Smooth muscle cell (in vitro differentiated cells): ENCODE results near the gene POLA2. TPM values are rescaled to one million over a fixed set of nuclear protein-coding genes. Genes with fewer than 3 reads are reported as not detected.

ENCODE experiments used
- DNase-seq: peaks from one replicate; lab custom pipeline; 2025; ENCODE audit not compliant: unreplicated experiment; lab: John Stamatoyannopoulos, UW
- H2AFZ ChIP-seq: fragments of 200-600 bp; sonication (generic); 2 replicates; pipeline ENCODE4 v1.6.0; 2016; ENCODE audit warnings: antibody characterized with exemption, low read depth, mild to moderate bottlenecking
- H3F3A ChIP-seq: fragments of 200-600 bp; sonication (generic); 2 replicates; pipeline ENCODE4 v1.6.0; 2017; ENCODE audit warnings: antibody characterized with exemption, low read depth
- H3K27ac ChIP-seq: fragments of 200-600 bp; sonication (generic); 2 replicates; pipeline ENCODE4 v1.5.1; 2016; ENCODE audit warnings: low read depth, mild to moderate bottlenecking
- H3K27me3 ChIP-seq: fragments of 200-600 bp; sonication (generic); 2 replicates; pipeline ENCODE4 v1.6.1; 2016; ENCODE audit warnings: low read depth, mild to moderate bottlenecking
- H3K36me3 ChIP-seq: fragments of 200-600 bp; sonication (generic); 2 replicates; pipeline ENCODE4 v1.5.1; 2016; ENCODE audit warnings: low read depth
- H3K4me1 ChIP-seq: fragments of 200-600 bp; sonication (generic); 2 replicates; pipeline ENCODE4 v1.5.1; 2016; ENCODE audit warnings: low read depth
- H3K4me2 ChIP-seq: fragments of 200-600 bp; sonication (generic); 2 replicates; pipeline ENCODE4 v1.6.0; 2016; ENCODE audit warnings: mild to moderate bottlenecking
- H3K4me3 ChIP-seq: fragments of 200-600 bp; sonication (generic); 2 replicates; pipeline ENCODE4 v1.5.1; 2016; ENCODE audit warnings: mild to moderate bottlenecking
- H3K79me2 ChIP-seq: fragments of 200-600 bp; sonication (generic); 2 replicates; pipeline ENCODE4 v1.6.0; 2016; ENCODE audit warnings: low read depth, mild to moderate bottlenecking
- H3K9ac ChIP-seq: fragments of 200-600 bp; sonication (generic); 2 replicates; pipeline ENCODE4 v1.6.0; 2016; ENCODE audit warnings: low read depth
- H3K9me3 ChIP-seq: fragments of 200-600 bp; sonication (generic); replicated peaks from 2 replicates; pipeline ENCODE4 v1.5.1; 2016; ENCODE audit warnings: low read depth
- H4K20me1 ChIP-seq: fragments of 200-600 bp; sonication (generic); 2 replicates; pipeline ENCODE4 v1.6.0; 2016; ENCODE audit warnings: low read depth
- CTCF ChIP-seq: fragments of 200-600 bp; sonication (generic); IDR thresholded peaks from 2 replicates; pipeline ENCODE4 v1.5.1; 2017; ENCODE audit warnings: borderline replicate concordance, mild to moderate bottlenecking, antibody characterized with exemption; ENCODE audit not compliant: insufficient read depth, poor library complexity, severe bottlenecking
- WGBS: methylation state at CpG from one replicate; pipeline ENCODE4 v1.1.7; 2016; ENCODE audit warnings: low lambda C conversion rate; 5-methylcytosine and 5-hydroxymethylcytosine counted together
- polyA plus RNA-seq: library from polyadenylated mRNA; unstranded; fragments of >200 nt; fragmentation: Nextera tagmentation; extraction: Ambion mirVana; gene quantifications from 2 replicates; pipeline ENCODE4 v1.2.1, GENCODE V29; 2016
- total RNA-seq: library from RNA; depleted of rRNA; stranded (reverse); fragments of >200 nt; gene quantifications from 2 replicates; pipeline ENCODE4 v1.2.3, GENCODE V29; 2014

The POLA2 gene
- total and polyA plus RNA-seq, 2 experiments from 2014 or later: 2.5 to 8.4 TPM

- Histone ChIP-seq H3K9ac (no peak overlapping the region), H3K4me2 (no peak overlapping the region), H3F3A (no peaks in the 10 kb centered on the region), H3K36me3 (no peaks in the 10 kb centered on the region), H3K27me3 (no peaks in the 10 kb centered on the region), H3K4me1 (peaks cover 15% of the 10 kb centered on the region), H3K9me3 (no peaks in the 10 kb centered on the region), H2AFZ (no peak overlapping the region), H3K79me2 (no peaks in the 10 kb centered on the region), H3K4me3 (no peak overlapping the region), H4K20me1 (no peaks in the 10 kb centered on the region), H3K27ac (peak overlapping the region; percentile 31)
- 60% methylated on average over 17 of the region's 17 CpGs for WGBS
- no peak for TF ChIP-seq CTCF
- DNase-seq: no peak
Observed at GRCh38 chr11:65305501-65306268, 43.9 kb downstream of the POLA2 start.

GRCh38 chr11:65307298-65308229 lies 45.8 kb downstream of the POLA2 start:
- Histone ChIP-seq H3F3A (no peaks in the 10 kb centered on the region), H2AFZ (no peak overlapping the region), H3K4me3 (no peak overlapping the region), H3K4me2 (no peak overlapping the region), H3K27me3 (no peaks in the 10 kb centered on the region), H3K36me3 (no peaks in the 10 kb centered on the region), H3K9me3 (no peaks in the 10 kb centered on the region), H3K9ac (no peak overlapping the region), H3K4me1 (peaks cover 13% of the 10 kb centered on the region), H4K20me1 (no peaks in the 10 kb centered on the region), H3K79me2 (no peaks in the 10 kb centered on the region), H3K27ac (no peak overlapping the region)
- 94% methylated on average over 6 of the region's 6 CpGs for WGBS
- no peak for DNase-seq
- TF ChIP-seq CTCF: no peak

GRCh38 chr11:65308281-65308891 lies 46.6 kb downstream of the POLA2 start:
- Histone ChIP-seq H3K4me1 (peaks cover 13% of the 10 kb centered on the region), H3K4me2 (no peak overlapping the region), H2AFZ (no peak overlapping the region), H3F3A (no peaks in the 10 kb centered on the region), H3K27ac (no peak overlapping the region), H3K9me3 (no peaks in the 10 kb centered on the region), H3K27me3 (no peaks in the 10 kb centered on the region), H3K36me3 (no peaks in the 10 kb centered on the region), H3K9ac (no peak overlapping the region), H3K79me2 (no peaks in the 10 kb centered on the region), H3K4me3 (no peak overlapping the region), H4K20me1 (no peaks in the 10 kb centered on the region)
- no peak for DNase-seq
- TF ChIP-seq CTCF: no peak
- WGBS: 68% methylated on average over 7 of the region's 7 CpGs
